GDM1 (cell line): Measurements from ENCODE around the gene RBCK1.
"Not testable (repeated sequence)": the region's sequence is repeated elsewhere in the genome, so short reads cannot be mapped to it uniquely, and the experiment has no call there.

Source experiments
- DNase-seq: peaks from one replicate; lab custom pipeline; 2025; lab: John Stamatoyannopoulos, UW

Gene RBCK1

GRCh38 chr20:376089-376488 is 32.0 kb upstream of the RBCK1 start:
- DNase-seq: no peak

GRCh38 chr20:376750-377149 is 31.3 kb upstream of the RBCK1 start:
- DNase-seq: no peak

- DNase-seq: not testable (repeated sequence)
These were observed 30.5 kb upstream of the RBCK1 start for GRCh38 chr20:377578-377977.

GRCh38 chr20:378961-379336 is 29.1 kb upstream of the RBCK1 start:
- no peak for DNase-seq

- no peak for DNase-seq
These were observed 27.1 kb upstream of the RBCK1 start for GRCh38 chr20:380763-381580.

- no peak for DNase-seq
These were observed 26.4 kb upstream of the RBCK1 start for GRCh38 chr20:381581-382290.

GRCh38 chr20:382291-383115 is 25.6 kb upstream of the RBCK1 start:
- DNase-seq: no peak

- DNase-seq: no peak
These were observed 24.2 kb upstream of the RBCK1 start for GRCh38 chr20:383889-384288.

GRCh38 chr20:384723-385122 is 23.4 kb upstream of the RBCK1 start:
- DNase-seq: no peak

GRCh38 chr20:385448-385847 is 22.7 kb upstream of the RBCK1 start:
- no peak for DNase-seq

GRCh38 chr20:386634-387033 is 21.5 kb upstream of the RBCK1 start:
- not testable (repeated sequence) for DNase-seq

GRCh38 chr20:387520-387919 is 20.6 kb upstream of the RBCK1 start:
- no peak for DNase-seq

- DNase-seq: no peak
These were observed 19.8 kb upstream of the RBCK1 start for GRCh38 chr20:388034-388994.

GRCh38 chr20:389220-389619 is 18.9 kb upstream of the RBCK1 start:
- DNase-seq: no peak

- no peak for DNase-seq
These were observed 16.9 kb upstream of the RBCK1 start for GRCh38 chr20:391041-391711.

GRCh38 chr20:393296-393695 is 14.8 kb upstream of the RBCK1 start:
- DNase-seq: not testable (repeated sequence)

GRCh38 chr20:396252-396618 is 11.9 kb upstream of the RBCK1 start:
- DNase-seq: no peak

- no peak for DNase-seq
These were observed 11.3 kb upstream of the RBCK1 start for GRCh38 chr20:396619-397431.

GRCh38 chr20:397432-398237 is 10.5 kb upstream of the RBCK1 start:
- no peak for DNase-seq
